ENCODE measurements around the gene CIRBP.
A peak's percentile ranks its signal among the peaks of the same experiment; 100 is the strongest.
"Not testable (repeated sequence)": the region's sequence is repeated elsewhere in the genome, so short reads cannot be mapped to it uniquely, and the experiment has no call there.

CIRBP gene

DNA sequence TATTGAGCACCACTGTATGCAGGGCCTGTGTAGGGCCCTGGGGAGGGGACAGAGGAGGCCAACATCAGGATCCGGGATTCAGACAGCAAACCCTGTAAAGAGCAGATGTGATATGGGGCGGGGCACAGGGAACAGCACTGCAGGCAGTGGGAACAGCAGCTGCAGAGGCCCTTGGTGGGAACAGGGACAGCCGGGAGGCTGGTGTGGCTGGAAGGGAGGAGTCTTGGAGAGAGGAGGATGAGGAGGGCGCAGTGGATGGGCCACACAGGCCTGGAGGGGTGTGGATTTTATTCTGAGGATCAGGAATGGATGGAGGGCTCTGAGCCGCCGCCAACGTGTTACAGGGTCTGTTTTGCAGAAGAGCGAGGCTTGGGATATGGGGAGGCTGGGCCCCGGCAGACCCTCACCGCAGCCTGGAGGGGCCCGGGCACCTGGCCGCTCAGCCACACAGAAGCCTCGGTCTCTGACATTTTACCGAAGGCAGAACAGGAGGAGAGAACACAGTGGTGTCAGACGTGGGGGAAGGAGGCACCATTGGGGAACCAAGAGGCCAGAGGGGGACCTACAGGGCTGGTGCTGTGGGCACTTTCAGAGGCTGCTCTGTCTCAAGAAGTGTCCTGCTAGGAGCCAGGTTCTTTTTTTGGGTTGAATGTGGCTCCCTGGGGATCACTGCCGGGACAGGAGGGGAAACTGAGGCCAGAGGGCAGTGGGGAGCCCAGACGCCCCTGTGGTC, 23.5 kb downstream of the CIRBP start:
- DNase-seq: no peak

DNA sequence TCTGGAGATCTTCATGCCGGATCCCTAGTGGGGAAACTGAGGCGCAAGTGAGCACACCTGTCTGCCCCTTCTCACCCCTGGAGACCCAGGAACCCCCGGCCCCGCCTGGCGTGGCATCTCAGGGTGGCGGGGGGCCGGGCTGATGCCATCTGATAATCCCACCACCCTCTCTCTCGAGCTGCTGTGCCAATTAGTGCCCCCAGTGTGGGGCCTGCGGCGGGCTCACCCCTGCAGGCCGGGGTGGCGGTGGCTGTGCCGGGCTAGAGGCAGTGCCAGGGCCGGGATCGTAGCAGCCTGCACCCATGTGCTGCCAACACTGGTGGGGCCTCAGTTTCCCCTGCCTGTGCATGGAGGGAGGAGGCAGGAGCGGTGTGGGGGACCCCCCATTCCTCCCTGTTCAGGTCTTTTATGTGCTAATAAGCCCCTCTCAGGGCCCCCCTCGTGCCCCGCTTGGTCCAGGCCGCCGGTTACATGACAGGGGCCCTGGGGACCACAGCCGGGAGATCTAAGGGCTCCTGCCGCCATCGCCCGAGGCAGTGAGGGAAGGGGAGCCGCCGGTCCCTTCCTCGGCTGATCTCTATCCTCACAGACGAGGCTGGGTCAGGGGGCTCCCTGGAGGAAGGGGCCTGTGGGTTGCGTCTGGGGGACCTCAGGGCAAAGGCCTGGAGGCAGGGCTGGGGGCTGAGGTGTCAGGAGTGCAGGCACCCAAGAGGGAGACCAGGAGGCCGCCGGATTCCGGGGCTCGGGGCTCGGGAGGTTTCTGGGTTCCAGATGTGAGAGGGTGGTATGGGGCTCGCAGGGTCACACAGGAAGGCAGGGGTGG, 24.9 kb downstream of the CIRBP start:
- DNase-seq: no peak

DNA sequence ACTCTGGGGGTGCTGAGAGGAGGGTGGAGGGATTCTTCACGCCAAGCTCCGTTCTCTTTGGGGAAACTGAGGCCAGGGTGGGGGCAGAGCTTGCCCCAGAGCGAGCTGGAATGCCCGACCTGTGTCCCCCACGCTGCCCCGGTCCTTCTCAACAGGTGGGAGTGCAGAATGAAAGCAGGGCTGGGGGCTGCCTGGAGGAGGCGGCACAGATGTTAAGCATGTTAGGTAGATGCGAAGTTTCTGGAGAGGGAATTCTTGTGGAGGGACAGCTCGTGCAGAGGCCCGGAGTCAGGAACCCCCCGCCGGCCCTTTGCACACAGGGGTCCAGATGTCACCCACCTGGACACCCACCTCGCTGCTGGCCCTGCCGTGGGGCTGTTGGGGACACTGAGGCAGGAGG, 25.6 kb downstream of the CIRBP start:
- no peak for DNase-seq

DNA sequence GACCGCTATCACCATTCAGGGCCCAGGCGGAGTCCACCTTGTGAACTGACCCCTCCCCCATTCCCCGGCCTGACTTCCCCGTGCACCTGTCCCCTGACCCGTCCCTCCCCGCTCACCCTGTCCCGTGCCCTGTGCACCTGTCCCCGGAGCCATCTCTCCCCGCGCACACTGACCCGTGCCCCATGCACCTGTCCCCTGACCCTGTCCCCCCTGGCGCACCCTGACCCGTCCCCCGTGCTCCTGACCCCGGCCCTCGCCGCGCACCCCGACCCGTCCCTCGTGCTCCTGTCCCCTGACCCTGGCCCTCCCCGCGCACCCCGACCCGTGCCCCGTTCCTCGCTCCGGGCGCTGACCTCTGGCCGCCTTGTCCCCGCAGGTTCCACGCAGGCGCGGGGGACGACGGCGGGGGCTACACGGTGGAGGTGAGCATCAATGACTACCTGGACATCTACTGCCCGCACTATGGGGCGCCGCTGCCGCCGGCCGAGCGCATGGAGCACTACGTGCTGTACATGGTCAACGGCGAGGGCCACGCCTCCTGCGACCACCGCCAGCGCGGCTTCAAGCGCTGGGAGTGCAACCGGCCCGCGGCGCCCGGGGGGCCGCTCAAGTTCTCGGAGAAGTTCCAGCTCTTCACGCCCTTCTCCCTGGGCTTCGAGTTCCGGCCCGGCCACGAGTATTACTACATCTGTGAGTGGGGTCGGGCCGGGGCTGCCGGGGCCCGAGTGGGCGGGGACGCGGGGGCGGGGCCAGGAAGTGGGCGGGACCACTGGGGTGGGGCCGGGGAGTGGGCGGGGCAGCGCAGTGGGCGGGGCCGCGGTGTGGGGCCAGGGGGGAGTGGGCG, 26.3 kb downstream of the CIRBP start:
- peak in 3 of 4 experiments; percentile 26 to 50 (median 35) for DNase-seq

DNA sequence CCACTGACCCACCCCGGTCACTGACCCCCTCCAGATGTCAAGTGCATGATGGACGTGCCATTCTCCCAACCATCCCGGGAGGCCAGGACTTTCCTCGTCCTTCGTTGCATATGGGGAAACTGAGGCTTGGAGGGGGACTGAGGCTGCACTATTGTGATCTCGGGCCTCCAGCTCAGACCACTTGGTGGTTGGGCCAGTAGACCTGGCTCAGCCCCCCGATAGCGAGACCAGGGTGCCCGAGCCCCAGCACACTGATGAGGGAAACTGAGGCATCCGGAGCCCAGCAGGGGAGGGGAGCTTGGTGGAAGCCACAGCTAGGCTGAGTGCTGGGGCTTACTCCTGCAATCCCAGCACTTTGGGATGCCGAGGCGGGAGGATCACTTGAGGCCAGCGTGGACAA, 26.9 kb downstream of the CIRBP start:
- no peak for DNase-seq

DNA sequence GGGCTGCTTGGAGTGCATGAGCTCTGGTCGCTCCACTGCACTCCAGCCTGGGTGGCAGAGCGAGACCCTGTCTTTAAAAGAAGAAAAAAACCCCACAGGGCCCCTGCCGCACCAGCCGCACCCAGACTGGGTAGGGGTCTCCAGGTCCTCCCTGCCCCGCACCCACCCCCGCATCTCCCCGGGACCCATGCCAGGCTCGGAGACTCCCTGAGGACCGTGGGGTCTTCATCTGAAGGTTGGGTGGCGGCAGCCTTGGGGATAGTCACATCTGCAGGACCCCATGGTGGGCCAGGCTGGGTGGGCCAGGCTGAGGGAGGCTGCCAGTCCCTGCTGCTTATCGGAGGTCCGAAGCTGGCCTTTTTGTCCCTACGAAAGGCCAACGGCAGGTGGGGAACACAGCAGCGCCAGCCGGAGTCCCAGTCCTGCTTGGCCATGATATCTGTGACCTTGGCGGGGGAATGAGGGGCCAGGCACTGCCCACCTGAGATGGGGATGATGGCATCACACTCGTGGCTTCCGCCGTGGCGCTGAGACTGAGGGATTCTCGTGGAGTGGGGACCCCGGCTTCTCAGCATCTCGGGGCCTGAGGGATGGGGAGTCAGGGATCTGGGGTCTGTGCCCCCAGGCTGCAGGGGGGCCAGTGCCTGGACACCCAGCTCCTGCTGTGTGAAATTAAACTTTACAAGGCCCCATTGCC, 27.6 kb downstream of the CIRBP start:
- no peak for DNase-seq

DNA sequence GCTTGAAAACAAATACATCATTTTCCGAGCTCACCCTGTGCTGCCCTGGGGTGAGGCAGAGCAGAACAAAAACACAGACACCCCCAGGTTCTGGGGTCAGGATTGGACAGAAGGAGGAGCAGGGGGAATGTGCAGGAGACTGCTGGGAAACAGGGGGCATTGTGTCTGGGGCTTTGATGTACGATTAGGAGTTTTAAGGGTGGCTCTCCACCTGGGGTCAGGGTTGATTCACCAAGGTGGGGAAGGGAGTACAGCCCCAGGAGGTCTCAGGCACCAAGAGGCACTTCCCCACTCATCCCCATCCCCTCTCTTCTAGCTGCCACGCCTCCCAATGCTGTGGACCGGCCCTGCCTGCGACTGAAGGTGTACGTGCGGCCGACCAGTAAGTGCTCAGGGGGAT, 29.1 kb downstream of the CIRBP start:
- DNase-seq: no peak

DNA sequence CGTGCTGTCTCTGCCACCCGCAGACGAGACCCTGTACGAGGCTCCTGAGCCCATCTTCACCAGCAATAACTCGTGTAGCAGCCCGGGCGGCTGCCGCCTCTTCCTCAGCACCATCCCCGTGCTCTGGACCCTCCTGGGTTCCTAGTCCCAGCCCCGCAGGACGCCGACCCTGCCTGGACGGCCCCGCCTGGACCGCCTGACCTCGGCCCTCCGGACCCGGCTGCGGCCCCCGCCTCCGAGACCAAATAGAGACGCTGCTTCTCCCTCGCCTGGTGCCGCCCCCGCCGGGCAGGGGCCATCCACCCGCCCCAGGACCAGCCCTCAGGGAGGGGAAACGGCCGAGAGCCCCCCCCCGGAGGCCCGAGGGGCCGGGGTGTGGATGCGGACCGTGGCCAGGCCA, 30.7 kb downstream of the CIRBP start:
- no peak for DNase-seq

DNA sequence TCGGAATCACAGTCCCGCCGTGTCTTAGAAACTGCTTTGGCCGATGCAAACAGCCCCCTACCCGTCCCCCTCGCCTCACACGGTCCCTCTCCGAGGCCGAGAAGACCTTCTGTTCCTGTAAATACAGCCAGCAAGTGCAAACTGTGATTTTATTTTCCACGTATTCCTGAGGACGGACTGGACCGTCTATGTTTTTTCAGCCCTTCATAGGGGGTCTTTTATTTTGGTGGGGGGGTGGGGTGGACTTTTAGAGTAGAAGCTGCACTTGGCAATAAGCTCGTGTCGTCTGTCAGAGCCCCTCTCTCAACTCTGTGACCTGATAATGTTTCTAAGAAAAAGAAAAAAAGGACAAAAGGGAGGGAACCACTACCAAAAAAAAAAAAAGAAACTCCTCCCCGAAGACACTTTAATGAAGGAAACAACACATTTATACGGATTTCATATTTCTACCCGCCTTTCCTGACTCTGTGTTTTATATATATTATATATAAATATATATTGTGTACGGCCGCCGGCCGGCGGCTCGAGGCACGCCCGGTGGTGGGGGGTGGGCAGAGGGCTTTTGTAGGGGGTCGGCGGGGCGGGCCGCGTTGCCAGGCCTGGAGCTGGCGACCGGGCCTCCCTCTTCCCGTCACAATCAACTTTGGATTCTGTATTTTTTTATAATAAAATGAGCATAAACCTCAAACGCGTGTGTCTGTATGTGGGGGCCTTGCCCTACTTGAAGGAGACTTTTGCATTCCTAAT, 31.8 kb downstream of the CIRBP start:
- DNase-seq: no peak

DNA sequence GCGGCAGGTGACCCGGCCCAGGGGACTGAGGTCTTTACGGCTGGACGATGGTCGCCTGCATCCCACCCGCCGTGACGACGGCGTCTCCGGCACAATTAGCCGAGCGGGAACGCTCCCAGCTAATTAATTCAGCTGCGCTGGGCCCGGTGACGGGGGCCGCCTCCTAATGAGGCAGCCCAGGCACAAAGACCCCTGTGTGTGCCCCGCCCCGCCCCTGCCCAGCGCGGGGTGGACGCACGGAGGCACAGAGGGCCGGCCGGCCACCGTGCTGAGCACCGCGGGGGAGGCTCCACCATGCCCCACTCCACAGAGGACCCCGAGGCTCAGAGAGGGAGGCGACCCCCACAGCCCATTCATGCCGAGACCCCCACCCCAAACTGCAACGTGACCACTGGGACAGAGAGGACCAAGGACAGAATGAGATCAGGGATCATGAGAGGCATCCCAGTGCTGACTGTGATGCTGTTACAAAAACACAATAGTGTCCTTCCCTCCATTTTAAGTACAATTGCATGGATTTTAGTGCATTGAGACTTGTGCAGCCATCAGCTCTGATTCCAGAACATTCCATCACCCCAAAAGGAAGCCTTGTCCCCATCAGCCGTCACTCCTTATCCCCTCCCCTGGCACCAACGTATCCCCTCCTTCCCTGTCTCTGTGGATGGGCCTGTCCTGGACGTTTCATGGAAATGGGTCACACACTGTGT, 33.6 kb downstream of the CIRBP start:
- DNase-seq: no peak

DNA sequence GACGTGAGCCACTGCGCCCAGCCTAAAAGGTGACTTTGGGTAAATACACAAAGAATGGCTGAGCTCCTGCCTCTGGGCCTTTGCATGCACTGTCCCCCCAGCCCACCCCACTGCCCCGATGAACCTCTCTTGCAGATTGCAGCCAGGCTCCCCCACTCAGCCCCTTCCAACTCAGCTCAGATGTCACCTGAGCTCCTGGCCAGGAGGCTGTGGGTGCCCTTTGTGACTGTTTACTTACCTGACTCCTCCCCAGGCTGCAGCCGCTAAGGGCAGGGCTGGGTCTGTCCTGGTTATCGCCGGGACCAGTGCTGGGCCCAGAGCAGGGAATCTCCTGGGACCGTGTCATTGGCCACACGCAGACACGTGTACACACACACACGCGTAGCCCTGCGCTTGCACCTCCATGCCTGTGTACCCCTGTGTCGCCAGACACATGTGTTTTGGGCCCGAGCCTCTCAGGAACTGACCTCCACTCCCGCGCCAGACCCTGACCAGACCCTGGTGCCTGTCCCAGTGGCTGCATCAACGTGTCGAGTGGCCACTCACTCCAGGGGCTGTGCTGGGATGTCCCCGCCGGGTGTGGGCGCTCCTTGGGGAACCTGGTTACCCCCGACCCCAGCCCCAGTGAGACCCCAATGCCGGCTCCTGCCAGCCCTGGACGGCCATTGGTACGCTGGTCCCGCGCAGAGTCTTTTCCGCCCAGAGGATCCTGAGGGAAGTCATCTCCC, 35.2 kb downstream of the CIRBP start:
- no peak for DNase-seq

DNA sequence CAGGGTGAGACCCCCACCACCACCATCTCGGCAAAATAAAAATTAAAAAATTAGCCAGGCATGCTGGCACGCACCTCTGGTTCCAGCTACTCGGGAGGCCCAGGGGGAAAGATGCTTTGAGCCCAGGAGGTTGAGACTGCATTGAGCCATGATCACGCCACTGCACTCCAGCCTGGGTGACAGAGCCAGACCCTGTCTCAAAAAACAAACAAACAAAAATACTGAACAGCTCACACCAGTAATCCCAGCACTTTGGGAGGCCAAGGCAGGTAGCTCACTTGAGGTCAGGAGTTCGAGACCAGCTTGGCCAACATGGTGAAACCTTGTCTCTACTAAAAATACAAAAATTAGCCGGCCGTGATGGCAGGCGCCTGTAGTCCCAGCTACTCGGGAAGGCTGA, 36.2 kb downstream of the CIRBP start:
- DNase-seq: not testable (repeated sequence)

DNA sequence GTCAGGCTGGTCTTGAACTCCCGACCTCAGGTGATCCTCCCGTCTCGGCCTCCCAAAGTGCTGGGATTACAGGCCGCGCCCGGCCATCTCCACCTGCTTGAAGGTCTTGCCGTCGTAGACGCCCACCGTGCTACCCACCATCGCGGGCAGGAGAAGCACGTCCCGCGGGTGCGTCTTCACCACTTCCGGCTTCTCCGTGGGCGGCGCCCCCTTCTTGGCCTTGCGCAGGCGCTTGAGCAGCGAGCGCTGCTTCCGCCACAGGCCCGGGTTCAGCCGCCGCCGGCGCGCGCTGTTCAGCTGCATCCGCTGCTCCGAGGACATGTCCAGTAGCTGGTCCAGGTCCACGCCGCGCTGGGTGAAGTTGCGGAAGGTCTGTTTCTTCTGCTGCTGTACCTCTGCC, 38.2 kb downstream of the CIRBP start:
- no peak for DNase-seq

DNA sequence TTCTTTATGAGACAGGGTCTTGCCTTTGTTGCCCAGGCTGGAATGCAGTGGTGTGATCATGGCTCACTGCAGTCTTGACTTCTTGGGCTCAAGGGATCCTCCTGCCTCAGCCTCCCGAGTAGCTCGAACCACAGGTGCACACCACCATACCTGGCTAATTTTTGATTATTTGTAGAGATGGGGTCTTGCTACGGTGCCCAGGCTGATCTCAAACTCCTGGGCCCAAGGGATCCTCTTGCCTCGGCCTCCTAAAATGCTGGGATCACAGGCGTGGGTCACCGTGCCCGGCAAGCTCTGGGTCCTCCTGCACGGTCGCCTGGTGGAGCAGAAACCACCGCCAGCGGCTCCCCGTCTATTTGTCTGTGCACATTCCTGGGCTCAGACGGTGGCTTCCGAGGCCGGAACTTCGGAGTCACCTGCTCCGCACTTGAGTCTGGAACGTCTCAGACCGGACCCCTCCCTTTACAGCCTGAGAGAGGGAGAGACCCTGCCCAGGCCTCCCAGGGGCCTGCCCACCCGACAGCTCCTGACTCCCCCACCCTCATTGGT, 38.7 kb downstream of the CIRBP start:
- no peak for DNase-seq

DNA sequence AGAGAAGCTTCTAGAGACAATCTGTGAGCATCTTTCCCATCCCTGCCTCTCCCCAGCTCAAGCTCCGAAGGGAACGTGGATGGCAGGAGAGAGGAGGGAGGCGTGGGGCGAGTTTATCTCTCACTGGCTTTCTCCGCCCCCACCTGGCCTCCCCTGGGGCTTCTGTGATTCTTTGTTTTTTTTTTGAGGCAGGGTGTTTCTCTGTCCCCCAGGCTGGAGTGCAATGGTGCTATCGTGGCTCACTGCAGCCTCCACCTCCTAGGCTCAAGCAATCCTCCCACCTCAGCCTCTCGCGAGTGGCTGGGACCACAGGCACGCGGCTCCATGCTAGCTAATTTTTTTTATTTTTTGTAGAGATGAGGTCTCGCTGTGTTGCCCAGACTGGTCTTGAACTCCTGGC, 39.6 kb downstream of the CIRBP start:
- DNase-seq: no peak

DNA sequence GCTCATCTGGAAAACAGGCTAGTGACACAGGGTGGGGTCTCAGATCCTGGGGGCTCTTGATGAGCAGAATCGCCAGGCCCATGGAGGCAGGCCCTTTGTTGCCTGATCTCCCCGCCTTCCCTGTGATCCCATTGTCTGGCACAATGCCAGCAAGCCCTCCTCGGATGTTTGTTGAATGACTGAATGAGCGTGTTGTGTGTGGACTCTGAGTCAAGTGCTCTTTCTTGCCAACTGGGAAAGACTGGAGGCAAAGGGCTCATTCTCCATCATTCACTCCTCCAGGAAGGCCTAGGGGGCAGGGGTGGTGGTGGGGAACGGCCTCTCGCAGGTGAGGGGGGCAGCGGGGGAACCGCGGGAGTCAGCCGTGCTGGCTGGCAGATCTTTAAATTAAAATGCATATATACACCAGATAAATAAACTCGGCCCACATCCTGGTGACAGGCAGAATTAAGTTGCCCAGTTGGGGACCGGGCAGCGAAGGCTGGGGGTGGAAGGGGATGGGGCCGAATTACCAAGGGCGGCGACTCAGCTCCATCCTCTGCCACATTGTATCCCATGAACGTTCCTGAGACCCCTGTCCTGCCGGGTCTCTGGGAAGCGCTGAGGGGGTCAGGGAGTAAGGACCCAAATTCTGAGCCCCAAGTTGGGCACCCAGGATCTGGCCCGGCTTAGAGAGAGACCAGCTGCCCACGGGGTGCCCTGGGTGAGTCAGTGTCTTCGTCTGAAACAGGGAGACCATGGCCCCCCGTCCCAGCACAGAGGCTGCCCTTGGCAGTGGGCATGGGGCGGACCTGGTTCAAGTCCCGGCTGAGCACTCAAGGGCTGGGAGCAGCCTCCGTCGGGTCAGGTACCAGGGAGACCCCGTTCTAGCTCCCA, 41.1 kb downstream of the CIRBP start:
- no peak for DNase-seq

DNA sequence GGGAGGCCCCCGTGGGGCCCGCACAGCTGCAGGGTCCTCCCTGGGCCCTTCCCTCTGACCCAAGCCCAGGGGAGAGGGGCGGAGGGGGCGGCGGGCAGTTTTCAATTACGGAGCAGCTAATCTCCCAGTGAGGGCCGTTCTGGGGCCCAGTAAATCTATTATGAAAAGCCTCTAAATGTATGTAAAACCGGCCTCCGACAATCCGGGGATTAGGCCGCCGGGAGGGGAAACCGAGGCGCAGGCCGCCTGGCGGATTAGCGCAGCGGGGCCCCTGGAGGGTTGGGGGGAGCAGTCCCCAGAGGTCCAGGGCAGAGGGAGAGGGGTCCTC, 41.7 kb downstream of the CIRBP start:
- no peak for DNase-seq

DNA sequence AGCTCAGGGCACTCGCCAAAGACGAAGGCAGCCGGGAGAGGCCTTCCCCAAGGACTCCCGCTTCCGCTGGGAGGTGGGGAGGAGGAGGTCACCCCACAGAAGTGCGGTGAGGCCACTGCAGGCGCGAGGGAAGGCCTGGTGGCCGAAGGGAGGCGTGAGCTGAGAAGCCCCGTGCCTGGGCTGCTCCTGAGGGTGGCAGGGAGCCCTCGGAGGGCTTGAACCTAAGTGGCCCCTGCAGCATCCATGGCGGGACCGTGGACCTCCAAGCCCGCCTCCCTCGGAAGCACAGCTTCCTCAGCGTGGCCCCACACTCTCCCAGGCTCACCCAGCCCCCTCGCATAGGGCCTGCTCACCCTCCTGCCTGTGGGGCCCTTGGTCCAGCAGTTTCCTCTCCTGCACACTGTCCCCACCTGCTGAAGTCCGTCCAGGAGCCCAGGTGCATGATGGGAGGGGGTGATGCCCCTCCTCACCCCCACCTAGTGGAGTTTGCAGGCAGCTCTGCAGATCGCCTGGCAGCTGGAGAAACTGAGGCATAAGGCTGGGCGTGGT, 42.5 kb downstream of the CIRBP start:
- no peak for DNase-seq

All from suppressor macrophage (primary cell).